DOHH2 (cell line): ENCODE data around the gene TGFB2.

Experiments
- H3F3A ChIP-seq: fragments of 200-600 bp; sonication (generic), shearing (Covaris generic); 2 replicates; pipeline ENCODE4 v1.6.0; 2016; ENCODE audit warnings: antibody characterized with exemption, mild to moderate bottlenecking; ENCODE audit not compliant: control insufficient read depth, insufficient read depth
- H3K27ac ChIP-seq: fragments of 200-600 bp; sonication (generic); 2 replicates; pipeline ENCODE4 v1.5.1; 2014; ENCODE audit warnings: low read depth, mild to moderate bottlenecking, low read length, moderate library complexity
- H3K27me3 ChIP-seq: fragments of 200-600 bp; sonication (generic); 2 replicates; pipeline ENCODE4 v1.6.1; 2014; ENCODE audit warnings: mild to moderate bottlenecking, low read length, mixed read lengths; ENCODE audit not compliant: control insufficient read depth
- H3K36me3 ChIP-seq: fragments of 200-600 bp; sonication (generic); 2 replicates; pipeline ENCODE4 v1.6.1; 2014; ENCODE audit warnings: mild to moderate bottlenecking, low read length, moderate library complexity, mixed read lengths; ENCODE audit not compliant: control insufficient read depth
- H3K4me1 ChIP-seq: fragments of 200-600 bp; sonication (generic); 2 replicates; pipeline ENCODE4 v1.6.1; 2014; ENCODE audit warnings: mild to moderate bottlenecking, low read length, mixed read lengths; ENCODE audit not compliant: control insufficient read depth
- H3K4me2 ChIP-seq: fragments of 200-600 bp; sonication (generic); 2 replicates; pipeline ENCODE4 v1.6.0; 2014; ENCODE audit warnings: mild to moderate bottlenecking, low read length, moderate library complexity
- H3K4me3 ChIP-seq: fragments of 200-600 bp; sonication (generic); 2 replicates; pipeline ENCODE4 v1.5.1; 2014; ENCODE audit warnings: mild to moderate bottlenecking, low read length, mixed read lengths
- H3K79me2 ChIP-seq: fragments of 200-600 bp; sonication (generic); 2 replicates; pipeline ENCODE4 v1.6.1; 2014; ENCODE audit warnings: mild to moderate bottlenecking, low read length, mixed read lengths; ENCODE audit not compliant: control insufficient read depth
- H3K9me2 ChIP-seq: fragments of 200-600 bp; sonication (generic); replicated peaks from 2 replicates; pipeline ENCODE4 v1.6.1; 2014; ENCODE audit warnings: mild to moderate bottlenecking, low read length, mixed read lengths; ENCODE audit not compliant: control insufficient read depth
- H3K9me3 ChIP-seq: fragments of 200-600 bp; sonication (generic); 2 replicates; pipeline ENCODE4 v1.6.1; 2014; ENCODE audit warnings: antibody characterized with exemption, low read length, mixed read lengths; ENCODE audit not compliant: control insufficient read depth, insufficient read depth
- H4K20me1 ChIP-seq: fragments of 200-600 bp; sonication (generic); 2 replicates; pipeline ENCODE4 v1.6.0; 2014; ENCODE audit warnings: low read depth, mild to moderate bottlenecking, antibody characterized with exemption, low read length, moderate library complexity; ENCODE audit not compliant: control insufficient read depth, insufficient read depth
- EZH2phosphoT487 ChIP-seq: fragments of 200-600 bp; sonication (generic); IDR thresholded peaks from 2 replicates; pipeline ENCODE4 v1.6.1; 2017; ENCODE audit warnings: borderline replicate concordance, mild to moderate bottlenecking, antibody characterized with exemption, low read length, moderate library complexity, mixed read lengths
- TF ChIP-seq, protein P1 (sequence below): fragments of 200-600 bp; sonication (generic); IDR thresholded peaks from one replicate; pipeline ENCODE4 v1.5.1; 2014; ENCODE audit warnings: antibody characterized with exemption, mild to moderate bottlenecking, low read depth, low read length; ENCODE audit not compliant: poor library complexity, severe bottlenecking

TGFB2 gene

DNA sequence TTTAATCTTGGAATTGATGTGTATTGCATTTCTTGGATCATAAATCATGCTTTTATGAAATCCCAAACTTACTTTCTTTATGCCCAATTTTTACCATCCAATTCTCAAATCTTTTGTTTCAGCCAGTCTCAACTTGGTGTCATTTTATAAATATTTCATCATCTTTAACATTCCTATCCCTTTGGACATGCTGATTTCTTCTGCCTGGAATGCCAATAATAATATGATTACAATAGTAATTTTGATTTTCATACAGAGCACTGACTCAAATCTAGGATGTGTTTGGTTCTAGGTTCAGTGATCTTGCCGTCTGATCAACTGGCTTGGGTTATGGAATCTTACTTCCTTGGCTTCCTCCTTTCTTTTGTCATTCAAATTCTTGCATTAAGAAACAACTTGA is 47.3 kb upstream of the TGFB2 start:
- Histone ChIP-seq H3K4me1 (no peaks in the 10 kb centered on the region), H3K79me2 (peaks cover 95% of the 10 kb centered on the region)
- TF ChIP-seq, protein P1, sequence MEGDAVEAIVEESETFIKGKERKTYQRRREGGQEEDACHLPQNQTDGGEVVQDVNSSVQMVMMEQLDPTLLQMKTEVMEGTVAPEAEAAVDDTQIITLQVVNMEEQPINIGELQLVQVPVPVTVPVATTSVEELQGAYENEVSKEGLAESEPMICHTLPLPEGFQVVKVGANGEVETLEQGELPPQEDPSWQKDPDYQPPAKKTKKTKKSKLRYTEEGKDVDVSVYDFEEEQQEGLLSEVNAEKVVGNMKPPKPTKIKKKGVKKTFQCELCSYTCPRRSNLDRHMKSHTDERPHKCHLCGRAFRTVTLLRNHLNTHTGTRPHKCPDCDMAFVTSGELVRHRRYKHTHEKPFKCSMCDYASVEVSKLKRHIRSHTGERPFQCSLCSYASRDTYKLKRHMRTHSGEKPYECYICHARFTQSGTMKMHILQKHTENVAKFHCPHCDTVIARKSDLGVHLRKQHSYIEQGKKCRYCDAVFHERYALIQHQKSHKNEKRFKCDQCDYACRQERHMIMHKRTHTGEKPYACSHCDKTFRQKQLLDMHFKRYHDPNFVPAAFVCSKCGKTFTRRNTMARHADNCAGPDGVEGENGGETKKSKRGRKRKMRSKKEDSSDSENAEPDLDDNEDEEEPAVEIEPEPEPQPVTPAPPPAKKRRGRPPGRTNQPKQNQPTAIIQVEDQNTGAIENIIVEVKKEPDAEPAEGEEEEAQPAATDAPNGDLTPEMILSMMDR, result no peak
- no peak for TF ChIP-seq EZH2phosphoT487

DNA sequence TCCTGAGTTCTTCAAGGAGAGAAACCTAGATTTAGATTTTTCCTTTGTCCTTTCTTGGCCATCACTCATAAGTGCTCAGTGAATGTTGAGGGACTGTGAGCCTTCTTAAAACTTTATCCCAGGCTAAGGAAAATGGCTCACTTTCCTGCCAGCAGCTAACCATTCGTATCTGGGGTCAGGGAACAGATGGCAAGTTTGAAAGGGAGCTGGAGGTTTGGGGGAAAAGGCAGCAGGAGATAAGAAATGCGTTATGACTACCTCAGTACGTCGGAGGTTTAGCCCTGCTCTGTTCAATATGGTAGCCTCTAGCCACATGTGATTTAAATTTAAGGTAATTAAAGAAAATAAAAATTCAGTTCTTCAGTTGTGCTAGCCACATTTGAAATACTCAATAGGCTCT is 46.7 kb upstream of the TGFB2 start:
- Histone ChIP-seq H3K9me2 (no peaks in the 10 kb centered on the region), H3K4me3 (no peak overlapping the region), H3K4me2 (no peak overlapping the region), H3K79me2 (peaks cover 90% of the 10 kb centered on the region), H4K20me1 (peaks cover 8% of the 10 kb centered on the region; the same call in 1 of the 2 replicates), H3K36me3 (peaks cover 48% of the 10 kb centered on the region), H3K27me3 (no peaks in the 10 kb centered on the region), H3K9me3 (no peaks in the 10 kb centered on the region), H3F3A (0 out of 2 replicates have a peak, but pooled peaks cover 2% of the 10 kb centered on the region), H3K4me1 (no peaks in the 10 kb centered on the region), H3K27ac (no peak overlapping the region)
- no peak for TF ChIP-seq EZH2phosphoT487
- TF ChIP-seq, protein P1, result no peak

More for the DNA sequence above, 47.3 kb upstream of the TGFB2 start:
- 0 out of 2 replicates have a peak, but pooled peaks cover 2% of the 10 kb centered on the region for H3F3A ChIP-seq
- H3K9me2 ChIP-seq, result no peaks in the 10 kb centered on the region
- no peaks in the 10 kb centered on the region for H3K27me3 ChIP-seq
- H3K36me3 ChIP-seq, result peaks cover 43% of the 10 kb centered on the region
- no peak overlapping the region for H3K27ac ChIP-seq
- H4K20me1 ChIP-seq, result peaks cover 8% of the 10 kb centered on the region; the same call in 1 of the 2 replicates
- H3K4me2 ChIP-seq, result no peak overlapping the region
- no peaks in the 10 kb centered on the region for H3K9me3 ChIP-seq
- no peak overlapping the region for H3K4me3 ChIP-seq

DNA sequence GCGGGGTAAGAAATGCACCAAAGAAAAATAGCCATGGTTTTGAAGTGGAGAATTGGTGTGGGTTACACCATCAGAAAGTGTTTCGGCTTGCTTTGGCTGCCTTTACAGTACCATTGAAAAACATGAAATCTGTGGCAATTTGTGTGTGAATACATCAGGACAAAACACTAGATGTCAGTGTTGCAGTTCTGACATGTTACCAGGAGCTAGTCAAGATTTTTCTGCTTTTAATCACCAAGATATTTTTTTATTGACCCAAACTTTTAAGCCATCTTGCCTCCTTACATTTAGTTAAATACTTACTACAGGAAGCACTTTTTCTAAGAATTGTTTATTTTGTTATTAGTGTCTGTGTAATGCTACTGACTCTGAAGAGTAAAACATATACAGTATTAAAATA is 45.7 kb upstream of the TGFB2 start:
- Histone ChIP-seq H3K4me1 (no peaks in the 10 kb centered on the region), H3K27me3 (no peaks in the 10 kb centered on the region), H3K4me2 (no peak overlapping the region), H3F3A (0 out of 2 replicates have a peak, but pooled peaks cover 2% of the 10 kb centered on the region), H3K9me3 (no peaks in the 10 kb centered on the region), H3K4me3 (no peak overlapping the region), H3K9me2 (no peaks in the 10 kb centered on the region), H3K36me3 (peaks cover 48% of the 10 kb centered on the region), H3K79me2 (peaks cover 80% of the 10 kb centered on the region), H3K27ac (no peak overlapping the region), H4K20me1 (0 out of 2 replicates have a peak, but pooled peaks cover 5% of the 10 kb centered on the region)
- TF ChIP-seq, protein P1, result peak; percentile 46
- no peak for TF ChIP-seq EZH2phosphoT487
